Measurements from ENCODE around the gene ADGRA3.
A peak's percentile ranks its signal among the peaks of the same experiment; 100 is the strongest.
"Not testable (repeated sequence)": the region's sequence is repeated elsewhere in the genome, so short reads cannot be mapped to it uniquely, and the experiment has no call there.

The ADGRA3 gene

DNA sequence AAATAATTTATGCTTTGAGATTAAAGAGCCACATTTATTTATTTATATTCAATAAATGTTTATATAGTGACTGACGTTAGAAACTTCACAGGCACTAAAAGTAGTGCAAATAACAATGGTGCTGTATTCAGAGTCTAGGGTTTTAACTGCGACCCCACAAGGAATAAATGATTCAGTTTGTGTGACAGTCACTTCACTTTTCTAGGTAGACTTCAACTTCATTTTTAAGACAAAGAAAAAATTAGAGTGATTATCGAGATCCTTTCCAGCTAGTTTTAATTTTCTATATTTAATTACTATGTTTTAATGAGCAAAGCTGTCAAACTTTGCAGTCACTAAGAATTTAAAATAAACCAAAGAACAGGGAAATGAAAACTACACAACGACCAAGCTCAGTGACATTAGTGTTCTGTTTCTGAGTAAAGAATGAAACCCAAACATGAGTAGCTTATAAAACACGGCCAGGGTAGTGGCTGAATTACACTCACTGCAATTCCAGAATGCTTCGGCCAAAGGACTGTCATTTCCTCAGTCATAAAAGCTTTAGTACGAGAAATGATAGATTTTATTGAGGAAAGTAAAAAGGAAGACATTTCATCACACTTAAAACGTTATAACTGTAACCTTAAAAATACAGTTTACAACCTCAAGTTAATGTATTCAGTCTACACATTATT, 38.6 kb downstream of the ADGRA3 start:
- DNase-seq, result no peak

DNA sequence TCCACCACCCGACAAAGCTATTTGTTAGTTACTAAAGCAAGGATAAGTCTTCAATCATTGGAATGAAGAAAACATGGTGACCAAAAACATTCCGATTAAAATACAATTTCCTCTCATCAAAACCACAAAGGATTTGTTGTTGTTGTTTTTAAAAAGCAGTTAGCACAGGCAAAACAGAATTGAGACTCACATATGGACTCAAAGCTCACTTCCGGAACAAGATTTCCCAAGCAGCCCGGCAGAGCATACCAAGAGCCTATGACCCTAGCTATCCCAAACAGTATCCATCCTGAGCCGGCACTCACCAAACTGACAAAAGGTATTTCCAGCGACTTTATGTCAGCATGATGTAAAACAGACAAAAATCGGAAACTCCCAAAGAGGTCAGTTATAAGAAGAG, 39.9 kb downstream of the ADGRA3 start:
- no peak for DNase-seq

DNA sequence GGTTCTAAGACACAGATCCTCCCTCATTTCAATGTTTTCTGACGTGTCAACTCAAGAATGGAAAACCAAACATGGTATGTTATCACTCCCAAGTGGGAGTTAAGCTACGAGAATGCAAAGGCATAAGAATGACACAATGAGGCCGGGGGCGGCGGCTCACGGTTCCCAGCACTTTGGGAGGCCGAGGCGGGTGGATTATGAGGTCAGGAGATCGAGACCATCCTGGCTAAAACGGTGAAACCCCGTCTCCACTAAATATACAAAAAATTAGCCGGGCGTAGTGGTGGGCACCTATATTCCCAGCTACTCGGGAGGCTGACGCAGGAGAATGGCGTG, 40.6 kb downstream of the ADGRA3 start:
- DNase-seq, result not testable (repeated sequence)

DNA sequence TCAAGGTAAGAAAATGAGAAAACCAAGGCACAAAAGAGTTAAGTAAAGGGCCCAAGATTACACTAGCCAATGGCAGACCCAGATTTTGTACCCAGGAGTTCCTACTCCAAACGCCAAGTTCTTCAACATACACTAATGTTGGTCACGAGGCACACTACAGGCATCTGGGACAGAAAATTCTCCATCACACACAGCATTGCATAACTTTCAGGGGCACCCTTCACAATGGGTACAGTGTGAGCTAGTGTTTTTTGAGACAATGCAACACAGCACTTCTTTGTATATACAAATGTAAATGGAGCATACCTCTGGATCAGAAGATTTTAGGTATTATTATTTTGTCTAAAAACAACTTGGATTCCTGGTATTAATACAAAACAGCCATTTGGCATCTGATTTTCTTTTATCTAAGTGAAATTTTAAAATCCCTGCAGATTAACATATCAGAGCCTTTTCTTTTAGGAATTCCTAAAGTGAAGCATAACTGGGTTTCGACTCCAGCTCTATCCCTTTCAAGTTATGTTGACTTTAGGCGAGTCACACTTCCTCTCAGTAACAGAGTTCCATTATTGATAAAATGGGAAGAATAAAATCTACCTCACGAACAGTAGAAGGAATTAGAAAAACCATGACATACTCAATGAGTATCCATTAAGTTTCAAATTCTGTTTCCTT, 41.1 kb downstream of the ADGRA3 start:
- no peak for DNase-seq

DNA sequence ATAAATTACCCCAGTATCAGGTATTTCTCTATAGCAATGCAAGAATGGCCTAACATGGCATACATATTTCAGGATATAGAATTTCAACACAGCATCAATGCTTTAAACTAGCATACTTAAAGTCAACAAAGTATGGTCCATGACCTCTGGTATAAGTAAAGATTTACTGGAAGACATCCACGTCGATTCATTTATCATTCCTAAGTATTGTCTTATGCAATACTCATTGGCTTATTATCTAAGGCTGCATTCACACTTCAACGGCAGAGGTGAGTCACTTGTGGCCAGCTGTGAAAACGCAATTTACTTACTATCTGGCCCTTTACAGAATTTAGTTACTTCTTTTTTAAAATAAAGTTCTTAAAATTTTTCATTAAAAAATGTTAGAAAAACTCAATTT, 42.6 kb downstream of the ADGRA3 start:
- no peak for DNase-seq

DNA sequence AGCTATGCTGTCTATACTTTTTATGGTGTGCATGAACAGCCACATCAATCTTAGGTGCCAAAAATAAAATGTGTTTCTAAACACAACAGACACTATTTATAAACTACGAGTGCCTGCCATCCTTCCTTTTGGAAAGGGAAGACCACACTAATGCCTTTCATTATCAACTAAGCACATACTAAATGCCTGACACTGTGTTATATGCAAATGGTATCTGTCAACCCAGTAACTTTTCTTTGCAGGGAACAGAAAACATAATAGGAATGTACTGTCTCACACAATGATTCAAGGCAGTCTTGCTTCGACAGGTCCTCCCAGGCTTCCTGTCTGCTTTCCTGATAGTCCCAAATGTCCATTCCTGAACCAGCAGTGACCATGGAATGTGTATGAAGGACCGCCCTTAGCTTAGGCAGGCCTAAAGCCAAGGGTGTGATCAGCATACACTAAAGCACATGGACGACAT, 43.8 kb downstream of the ADGRA3 start:
- DNase-seq, result no peak

DNA sequence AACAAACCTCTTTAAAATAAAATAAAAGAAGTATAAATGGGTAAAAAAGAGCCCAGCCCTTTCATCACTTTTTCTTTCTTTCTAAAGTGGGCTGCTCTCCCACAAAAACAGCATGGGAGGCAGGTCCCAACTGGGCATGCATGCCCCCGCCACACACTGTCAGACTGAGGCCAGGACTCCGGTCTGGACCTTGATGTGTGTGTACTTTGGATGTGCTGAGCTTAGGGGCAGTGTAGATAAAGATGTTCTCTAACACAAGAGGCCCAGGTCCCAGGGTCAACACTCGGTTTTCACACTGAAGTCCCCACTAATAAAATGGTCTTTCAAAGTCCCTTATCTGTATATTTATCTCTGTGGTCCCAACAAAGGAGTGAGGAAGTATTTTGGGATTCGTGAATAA, 44.4 kb downstream of the ADGRA3 start:
- DNase-seq, result no peak

DNA sequence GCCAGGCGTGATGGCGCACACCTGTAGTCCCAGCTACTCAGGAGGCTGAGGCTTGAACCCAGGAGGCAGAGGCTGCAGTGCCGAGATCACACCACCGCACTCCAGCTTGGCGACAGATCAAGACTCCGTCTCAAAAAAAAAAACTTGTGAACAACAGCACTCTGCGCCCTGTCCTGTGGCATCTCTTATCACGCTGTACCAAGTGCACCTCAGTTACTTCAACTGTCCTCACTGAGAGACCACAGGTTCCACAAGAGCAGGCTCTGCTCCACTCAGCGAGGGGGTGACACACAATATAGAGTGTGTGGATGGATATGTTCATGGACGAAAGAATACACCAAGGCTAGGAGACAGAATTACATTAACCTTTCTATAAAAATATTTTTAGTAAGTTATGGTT, 49.3 kb downstream of the ADGRA3 start:
- no peak for DNase-seq

DNA sequence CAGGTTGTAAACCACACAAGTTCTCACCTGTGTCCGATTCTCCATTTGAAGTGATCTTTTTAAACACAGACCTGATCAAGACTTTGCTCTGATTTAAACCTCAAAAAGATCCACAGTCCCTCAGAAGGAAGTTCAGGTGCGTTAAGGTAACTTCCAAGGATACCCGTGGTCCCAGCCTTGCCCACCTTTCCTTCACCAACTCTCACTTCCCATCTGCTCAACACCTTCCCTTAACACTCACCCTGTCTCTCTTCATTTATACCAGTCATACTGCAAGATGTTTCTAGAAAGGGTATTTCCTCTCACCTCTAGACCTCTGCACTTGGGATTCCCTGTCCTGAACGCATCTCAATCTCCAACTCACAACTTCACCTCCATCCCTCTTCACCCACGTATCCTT, 49.9 kb downstream of the ADGRA3 start:
- no peak for DNase-seq

DNA sequence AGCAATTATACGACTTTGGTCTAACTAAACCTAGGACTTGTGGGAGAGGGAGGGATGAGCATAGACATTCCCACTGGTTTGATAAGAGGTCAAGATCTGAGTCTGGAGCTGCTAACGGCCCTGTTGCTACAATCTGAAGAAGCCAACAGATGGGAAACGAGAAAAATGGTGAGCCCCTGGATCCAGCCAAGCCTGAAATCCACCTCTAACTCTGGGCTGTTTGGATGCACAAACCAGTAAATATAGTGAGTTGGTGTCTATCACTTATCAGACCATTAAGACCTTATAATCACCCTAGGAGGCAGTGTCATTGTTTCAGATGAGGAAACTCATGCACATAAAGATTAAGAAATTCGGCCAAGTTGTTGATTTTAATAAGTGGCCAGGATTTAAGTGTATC, 50.5 kb downstream of the ADGRA3 start:
- no peak for DNase-seq

DNA sequence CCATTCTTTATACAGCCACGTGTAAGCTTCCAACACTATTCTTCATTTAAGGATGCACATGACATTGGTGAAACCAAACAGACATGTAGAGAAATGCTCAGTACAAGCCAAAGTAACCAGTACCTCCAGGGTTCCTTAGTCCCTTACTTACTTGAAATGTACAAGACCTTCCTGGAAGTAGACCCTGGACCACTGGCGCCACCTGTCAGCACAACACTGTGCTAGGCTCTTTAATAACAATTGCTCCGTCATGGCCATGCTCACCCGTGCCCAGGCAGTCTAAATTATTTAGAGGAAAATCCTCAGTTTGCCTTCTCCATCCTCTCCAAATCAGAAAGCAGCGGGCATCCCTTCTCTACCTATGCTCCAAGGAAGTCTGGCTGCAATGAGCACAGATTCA, 52.7 kb downstream of the ADGRA3 start:
- DNase-seq, result no peak

DNA sequence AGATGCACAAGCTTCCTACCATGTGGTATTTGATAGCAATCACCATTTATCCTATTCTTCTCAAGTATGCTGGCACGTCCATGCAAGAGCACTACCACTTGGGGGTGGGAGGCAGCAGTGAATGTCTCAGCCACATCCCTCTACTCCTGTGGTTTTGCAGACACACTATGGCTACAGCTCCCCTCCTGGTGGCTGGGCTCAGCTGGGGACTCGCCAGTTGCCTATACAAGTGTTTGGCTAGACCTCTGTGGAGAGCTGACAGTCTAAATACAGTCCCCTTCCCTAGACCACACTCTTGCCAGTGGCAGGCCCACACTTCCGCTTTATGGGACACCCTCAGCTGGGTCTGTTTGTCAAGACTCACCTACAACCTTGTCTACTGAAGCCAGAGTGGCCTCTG, 53.2 kb downstream of the ADGRA3 start:
- no peak for DNase-seq

DNA sequence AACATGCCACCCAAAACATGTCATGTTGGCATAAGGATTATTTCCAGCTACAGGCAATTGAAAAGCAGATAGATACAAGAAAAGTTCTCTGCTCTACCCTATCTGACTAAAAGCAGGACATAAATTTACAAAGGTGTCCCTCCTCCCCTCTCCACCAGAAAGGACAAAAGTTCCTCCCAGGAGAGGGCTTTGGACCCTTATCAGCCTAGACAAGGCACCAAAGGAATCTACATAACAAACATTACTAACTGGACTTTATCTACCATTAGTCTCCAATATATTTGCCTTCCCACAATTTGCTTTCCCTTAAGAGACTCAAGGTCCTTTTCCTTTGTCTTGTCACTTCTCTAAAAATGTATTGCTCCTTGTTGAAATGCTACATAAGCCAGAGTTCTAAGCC, 55.6 kb downstream of the ADGRA3 start:
- DNase-seq, result no peak

DNA sequence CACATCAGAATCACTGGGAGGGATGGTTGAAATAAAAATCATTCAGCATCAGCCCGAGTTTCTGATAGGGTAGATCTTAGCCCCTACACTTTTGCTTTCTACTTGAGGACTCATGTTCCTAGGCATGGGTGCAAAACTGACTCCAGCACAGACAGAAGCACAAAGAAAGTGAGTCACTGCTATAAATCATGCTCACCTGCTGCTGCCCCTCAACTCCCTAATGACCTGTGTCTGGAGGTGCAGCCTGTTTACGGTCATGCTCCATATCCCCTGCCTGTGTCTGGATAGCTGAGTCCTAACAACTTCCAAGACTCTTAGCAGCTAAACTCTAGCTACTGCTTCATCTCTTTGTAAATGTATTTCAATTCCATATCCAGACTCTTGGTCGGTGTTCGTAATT, 57.8 kb downstream of the ADGRA3 start:
- DNase-seq, result peak; percentile 40 to 93 (median 69)

DNA sequence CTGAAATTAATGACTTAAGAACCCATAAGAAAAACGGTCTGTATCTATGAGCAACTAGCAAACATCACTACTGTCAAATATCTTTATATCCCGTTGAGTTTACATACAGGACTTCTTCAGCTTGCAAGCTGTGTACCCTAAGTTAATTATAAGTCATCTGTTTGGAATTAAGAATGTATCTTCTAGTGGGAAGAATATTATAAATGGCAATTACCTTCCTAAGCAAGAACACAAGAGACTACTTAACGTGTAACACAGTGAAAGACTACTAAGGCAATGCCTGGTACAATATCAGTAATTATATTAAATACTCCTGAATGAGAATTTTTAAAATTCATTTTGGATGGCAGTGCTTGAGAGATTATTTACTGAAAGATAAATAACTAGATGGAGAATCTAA, 58.5 kb downstream of the ADGRA3 start:
- no peak for DNase-seq

DNA sequence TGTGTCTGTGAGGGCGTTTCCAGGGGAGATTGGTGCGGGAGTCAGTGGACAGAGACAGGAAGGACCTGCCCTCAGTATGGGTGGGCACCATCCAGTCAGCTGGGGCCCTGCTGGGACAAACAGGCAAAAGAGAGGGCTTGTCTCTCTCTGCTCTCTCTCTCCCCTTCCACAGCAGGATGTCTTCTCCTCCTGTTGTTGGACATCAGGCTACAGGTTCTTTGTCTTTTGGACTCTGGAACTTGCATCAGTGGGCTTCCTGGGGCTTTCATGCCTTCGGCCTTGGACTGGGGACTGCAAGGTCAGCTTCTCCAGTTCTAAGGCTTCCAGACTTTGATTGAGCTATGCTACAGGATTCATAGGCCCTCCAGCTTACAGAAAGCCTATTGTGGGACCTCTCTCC, 59.6 kb downstream of the ADGRA3 start:
- DNase-seq, result no peak

DNA sequence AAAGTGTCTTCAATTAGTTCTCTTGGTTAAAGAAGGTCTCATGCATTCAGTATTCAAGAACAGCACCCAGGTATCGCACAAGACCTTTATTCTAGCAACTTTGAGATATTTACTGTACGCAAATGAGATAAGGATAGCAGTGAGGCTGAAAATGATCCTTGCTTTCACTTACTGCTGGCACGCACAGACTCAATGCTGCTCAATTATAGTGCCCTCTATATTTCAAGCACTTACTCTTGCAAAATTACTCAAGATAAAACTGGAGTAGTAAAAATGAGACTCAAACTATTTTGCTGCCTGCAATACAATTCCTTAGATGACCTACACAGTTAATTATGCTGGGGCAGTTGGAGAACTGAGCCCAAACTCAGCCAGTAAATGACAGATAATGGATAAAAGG, 60.9 kb downstream of the ADGRA3 start:
- DNase-seq, result peak in 1 of 3 experiments; percentile 35

DNA sequence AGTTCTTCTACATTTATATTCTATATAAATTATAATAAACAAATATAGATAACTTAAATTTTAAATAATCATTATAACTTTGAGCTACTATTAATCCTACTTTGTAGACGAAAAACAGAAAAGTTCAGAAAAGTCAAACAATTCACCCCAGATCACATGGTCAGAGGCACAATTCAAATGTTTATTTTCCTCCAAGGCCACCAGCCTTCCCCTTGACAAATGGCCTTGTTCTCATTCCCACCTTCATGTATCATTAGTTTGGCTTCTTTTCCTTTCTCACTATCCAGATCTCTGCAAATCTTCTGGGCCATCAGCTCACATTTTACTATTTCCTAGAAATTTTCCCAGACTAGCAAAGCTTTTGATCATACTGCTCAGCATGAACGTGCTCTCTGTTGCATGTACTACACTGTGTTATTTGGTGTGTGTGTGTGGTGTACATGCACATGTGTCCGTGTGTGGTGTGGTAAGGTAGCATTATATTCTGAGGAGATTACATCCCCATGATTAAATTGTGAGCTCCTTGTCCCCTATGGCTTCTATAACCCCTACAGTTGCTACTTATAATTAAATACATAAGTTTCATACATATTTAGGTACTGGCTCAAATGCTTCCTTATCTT, 61.5 kb downstream of the ADGRA3 start:
- DNase-seq, result no peak

DNA sequence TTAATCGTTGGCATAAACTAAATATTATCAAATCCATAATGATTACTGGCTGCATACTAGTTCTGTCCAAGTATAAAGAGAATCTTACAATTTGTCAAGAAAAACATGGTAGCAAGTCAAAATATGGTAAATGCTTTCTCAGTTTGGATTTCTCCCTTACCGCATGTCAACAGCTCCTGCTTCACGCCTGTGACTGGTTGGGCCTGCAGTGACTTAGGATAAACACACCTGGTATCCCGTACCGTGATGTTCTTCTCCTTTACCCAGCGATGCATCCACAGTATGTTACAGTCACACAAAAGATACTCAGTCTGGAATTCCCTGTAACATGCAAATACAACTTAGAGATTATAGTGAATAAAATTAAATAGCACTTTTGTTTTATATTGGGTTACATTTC, 71.1 kb downstream of the ADGRA3 start:
- DNase-seq, result no peak

DNA sequence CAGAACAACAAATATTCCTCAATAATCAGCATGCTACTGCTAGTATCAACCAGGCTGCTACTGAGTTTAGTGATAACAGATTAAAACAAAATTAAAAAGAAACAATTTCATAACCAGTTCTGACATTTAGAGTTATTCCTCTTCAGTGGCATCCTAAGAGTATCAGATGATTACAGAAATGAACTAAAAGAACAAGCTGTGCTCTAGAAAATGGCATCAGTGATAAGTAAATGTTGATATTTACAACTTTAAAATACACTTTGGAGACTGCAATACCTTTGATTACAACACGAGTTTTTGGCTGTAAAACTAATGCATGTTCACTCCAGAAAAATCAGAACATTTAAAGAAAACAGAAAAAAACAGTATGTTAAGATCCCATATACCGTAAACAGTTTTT, 72.9 kb downstream of the ADGRA3 start:
- DNase-seq, result no peak

DNA sequence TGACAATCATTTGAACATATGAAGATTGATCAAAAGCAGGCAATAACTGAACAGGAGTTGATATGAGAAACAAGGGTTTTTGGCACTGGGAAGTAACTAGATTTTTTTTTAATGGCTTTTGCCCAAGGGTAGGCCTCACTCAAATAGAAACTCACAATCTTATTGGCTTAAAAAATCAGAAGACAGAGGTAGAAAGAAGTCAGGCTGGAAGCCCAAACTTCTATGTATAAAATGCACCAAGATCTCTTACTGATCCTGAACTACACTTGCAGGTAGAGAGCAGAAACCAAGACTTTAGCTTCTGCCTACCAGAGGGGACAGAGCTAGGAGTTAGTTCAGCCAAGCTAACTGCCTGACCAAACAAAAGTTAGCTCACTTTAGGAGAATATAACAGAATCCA, 74.9 kb downstream of the ADGRA3 start:
- DNase-seq, result no peak

DNA sequence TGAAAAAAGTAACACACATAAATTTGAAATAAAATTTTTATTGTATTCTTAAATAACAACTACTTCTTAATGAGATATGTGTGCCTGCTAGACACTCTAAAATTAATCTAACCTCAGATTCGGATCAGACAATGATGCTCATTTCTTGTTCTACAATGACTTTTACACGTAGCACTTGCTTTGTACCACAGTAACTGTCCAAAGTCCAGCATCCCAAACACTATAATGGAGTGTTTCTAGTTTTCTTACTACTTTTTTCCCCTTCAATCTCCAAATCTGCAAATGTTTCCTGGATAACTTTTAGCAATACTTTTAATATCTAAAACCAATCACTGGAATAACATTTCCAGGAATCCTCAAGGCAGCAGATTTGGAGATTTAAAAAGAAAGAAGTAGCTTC, 75.9 kb downstream of the ADGRA3 start:
- DNase-seq, result no peak

DNA sequence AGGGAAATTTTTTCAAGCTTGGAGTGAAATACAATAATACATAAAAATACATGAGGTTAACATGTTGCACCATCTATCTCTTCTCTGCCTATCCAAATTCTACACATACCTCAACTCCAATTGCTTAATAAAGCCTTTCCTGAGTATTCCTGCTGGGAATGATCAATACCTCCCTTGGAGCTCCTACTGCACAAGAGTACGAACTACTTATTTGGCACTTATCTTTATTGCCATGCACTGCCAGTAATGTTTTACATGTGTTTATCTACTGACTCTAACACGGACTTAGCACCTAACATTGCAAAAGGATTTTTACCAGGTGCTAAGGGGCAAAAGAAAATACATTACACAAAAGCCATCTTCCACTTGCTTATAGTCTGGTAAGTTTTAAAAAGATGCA, 80.2 kb downstream of the ADGRA3 start:
- DNase-seq, result peak in 1 of 3 experiments; percentile 45

DNA sequence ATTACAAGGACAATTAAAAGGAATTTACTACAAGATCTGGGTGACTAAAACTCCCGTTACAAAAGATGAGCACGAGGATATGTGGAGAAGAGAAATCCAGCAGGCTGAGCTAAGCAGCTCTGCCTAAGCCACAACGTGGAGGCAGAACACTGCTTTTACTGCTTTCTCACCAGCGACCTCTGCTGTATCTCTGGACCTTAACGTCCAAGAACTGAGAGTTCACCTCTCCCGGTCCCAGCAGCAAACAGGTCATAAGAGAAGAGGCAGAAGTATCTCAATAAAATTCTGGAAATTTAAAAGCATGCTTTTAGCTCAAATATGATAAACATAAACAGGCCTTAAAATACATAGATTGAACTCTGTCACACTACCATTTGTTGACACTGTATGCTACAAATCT, 81.0 kb downstream of the ADGRA3 start:
- peak in 1 of 3 experiments; percentile 15 for DNase-seq

DNA sequence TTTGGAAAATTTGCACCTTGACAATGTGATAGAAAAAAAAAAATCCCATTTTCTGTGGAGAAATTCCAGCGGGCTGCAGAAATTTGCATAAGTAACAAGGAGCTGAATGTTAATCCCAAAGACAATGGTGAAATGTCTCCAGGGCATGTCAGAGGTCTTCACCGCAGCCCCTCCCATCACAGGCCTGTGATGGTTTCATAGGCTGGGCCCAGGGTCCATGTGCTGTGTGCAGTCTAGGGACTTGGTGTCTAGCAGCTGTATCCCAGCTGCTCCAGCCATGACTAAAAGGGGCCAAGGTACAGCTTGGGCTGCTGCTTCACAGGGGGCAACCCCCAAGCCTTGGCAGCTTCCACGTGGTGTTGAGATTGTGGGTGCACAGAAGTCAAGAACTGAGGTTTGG, 85.2 kb downstream of the ADGRA3 start:
- DNase-seq, result no peak

All from NCI-H1417 (cell line).